GM19324 (cell line): ENCODE data around the gene CALR3.
A peak's percentile ranks its signal among the peaks of the same experiment; 100 is the strongest.
"Not testable (repeated sequence)": the region's sequence is repeated elsewhere in the genome, so short reads cannot be mapped to it uniquely, and the experiment has no call there.

ENCODE experiments used
- ATAC-seq: cut with Tn5 transposase; IDR thresholded peaks from one replicate; pipeline ENCODE4 v1.9.1; 2021; ENCODE audit warnings: mild to moderate bottlenecking, moderate library complexity; ENCODE audit not compliant: unreplicated experiment, low FRiP score

Gene CALR3

GRCh38 chr19:16495982-16496612 lies at the start of gene CALR3, which contains the start of gene C19orf44:
CALR3 (minus strand) TSS chr19:16496167; CDS start chr19:16496129, 38 bp downstream.
C19orf44 (plus strand) TSS chr19:16496394; CDS start chr19:16500793, 4,399 bp downstream.
- peak; percentile 98 for ATAC-seq

- no peak for ATAC-seq
These were observed 48.7 kb upstream of the CALR3 start for GRCh38 chr19:16544473-16545231.

- ATAC-seq, result not testable (repeated sequence)
These were observed 47.8 kb upstream of the CALR3 start for GRCh38 chr19:16543734-16544133.

- ATAC-seq, result no peak
These were observed 47.0 kb upstream of the CALR3 start for GRCh38 chr19:16542910-16543472.

GRCh38 chr19:16542045-16542909 lies 46.3 kb upstream of the CALR3 start, which contains the start of gene CHERP:
CHERP (minus strand) TSS chr19:16542437; CDS start chr19:16542378, 59 bp downstream.
- ATAC-seq, result peak; percentile 89

- ATAC-seq, result no peak
These were observed 45.6 kb upstream of the CALR3 start for GRCh38 chr19:16541526-16542044.

GRCh38 chr19:16540948-16541347 lies 45.0 kb upstream of the CALR3 start:
- ATAC-seq, result no peak

- no peak for ATAC-seq
These were observed 41.1 kb upstream of the CALR3 start for GRCh38 chr19:16537111-16537510.

GRCh38 chr19:16536130-16536529 lies 40.2 kb upstream of the CALR3 start:
- no peak for ATAC-seq

GRCh38 chr19:16535381-16535780 lies 39.4 kb upstream of the CALR3 start:
- ATAC-seq, result no peak

GRCh38 chr19:16532440-16533234 lies 36.7 kb upstream of the CALR3 start:
- no peak for ATAC-seq

GRCh38 chr19:16531380-16531669 lies 35.4 kb upstream of the CALR3 start:
- ATAC-seq, result no peak

GRCh38 chr19:16530540-16531379 lies 34.8 kb upstream of the CALR3 start:
- ATAC-seq, result no peak

- no peak for ATAC-seq
These were observed 33.6 kb upstream of the CALR3 start for GRCh38 chr19:16529466-16530144.

GRCh38 chr19:16527971-16528521 lies 32.1 kb upstream of the CALR3 start:
- ATAC-seq, result no peak

GRCh38 chr19:16527334-16527935 lies 31.5 kb upstream of the CALR3 start:
- no peak for ATAC-seq

GRCh38 chr19:16525751-16526481 lies 29.9 kb upstream of the CALR3 start:
- no peak for ATAC-seq
